ENCODE data around the gene ZNF775. TPM values are rescaled to one million over a fixed set of nuclear protein-coding genes. Genes with fewer than 3 reads are reported as not detected.

ZNF775 gene
- total RNA-seq, 1 donor from 2014 or later, result 13.3 TPM

DNA sequence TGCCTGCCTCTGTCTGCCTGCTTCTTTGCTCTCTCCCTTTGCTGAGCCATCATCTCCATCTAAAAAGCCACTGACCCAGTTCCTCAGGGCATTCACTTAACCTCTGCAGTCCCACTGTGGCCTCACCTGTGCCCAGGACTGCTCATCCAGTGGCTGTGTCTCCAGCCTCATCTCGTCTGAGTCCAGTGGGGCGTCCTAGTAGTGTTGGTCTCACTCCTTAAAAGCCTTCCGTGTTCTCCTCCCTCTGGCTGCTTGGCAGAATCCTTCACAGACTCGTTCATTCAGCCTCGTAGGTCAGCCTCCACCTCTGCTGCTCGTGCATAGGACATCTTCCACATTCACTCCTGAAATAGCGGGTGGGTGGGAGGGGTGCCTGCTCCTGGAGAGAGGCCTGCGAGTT is 45.0 kb upstream of the ZNF775 start:
- DNase-seq (ENCODE audit: low spot score in 2 of 2, unreplicated experiment in 2 of 2), result no peak
- no peak overlapping the region for H3K27ac Mint-ChIP-seq
- no peak for TF ChIP-seq CTCF (IDR thresholded peaks at IDR 0.05; ENCODE audit: unreplicated experiment)
- H3K27me3 Mint-ChIP-seq (ENCODE audit: low read depth), result no peaks in the 10 kb centered on the region
- H3K36me3 Mint-ChIP-seq, result no peaks in the 10 kb centered on the region
- H3K4me1 Mint-ChIP-seq, result peaks cover 9% of the 10 kb centered on the region
- H3K4me3 Mint-ChIP-seq, result no peak overlapping the region
- H3K9me3 Mint-ChIP-seq, result no peaks in the 10 kb centered on the region

DNA sequence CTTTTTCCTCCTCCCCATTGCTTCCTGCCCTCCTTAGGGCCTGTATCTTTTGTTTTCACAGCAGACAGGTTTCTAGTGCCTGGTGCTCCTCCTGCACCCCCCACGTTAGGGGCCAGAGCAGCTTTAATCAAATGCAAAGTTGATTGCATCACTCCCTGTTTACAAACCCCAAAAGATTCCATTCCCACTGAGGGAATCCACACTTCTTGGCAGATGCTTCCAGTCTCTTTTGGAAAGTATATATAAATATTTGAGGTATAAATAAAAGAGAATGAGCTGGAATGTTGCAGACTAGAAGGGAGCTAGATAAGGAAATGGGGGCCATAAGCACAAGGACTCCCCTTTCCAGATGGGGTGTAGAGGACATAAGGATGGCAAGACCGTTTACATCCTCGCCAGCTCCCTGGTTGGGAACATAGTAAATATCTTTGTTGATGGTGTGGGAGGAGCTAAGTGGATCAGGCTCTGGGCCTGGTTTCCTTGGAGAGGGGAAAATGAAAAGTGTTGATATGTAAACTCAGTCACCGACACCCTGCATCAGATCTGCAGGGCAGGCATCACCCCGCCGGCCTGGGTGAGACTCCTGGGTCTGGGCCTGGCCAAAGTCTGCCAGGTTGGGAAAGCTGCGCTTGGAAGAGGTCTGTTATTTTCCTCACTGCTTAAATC is 43.9 kb upstream of the ZNF775 start:
- DNase-seq (ENCODE audit: low spot score in 2 of 2, unreplicated experiment in 2 of 2), result no peak
- Mint-ChIP-seq H3K36me3 (no peaks in the 10 kb centered on the region), H3K4me1 (peaks cover 20% of the 10 kb centered on the region), H3K4me3 (no peak overlapping the region), H3K9me3 (no peaks in the 10 kb centered on the region), H3K27me3 (ENCODE audit: low read depth) (peaks cover 11% of the 10 kb centered on the region), H3K27ac (peak overlapping the region; percentile 82)
- TF ChIP-seq CTCF (IDR thresholded peaks at IDR 0.05; ENCODE audit: unreplicated experiment), result no peak

- Mint-ChIP-seq H3K27ac (no peak overlapping the region), H3K4me1 (peaks cover 23% of the 10 kb centered on the region), H3K9me3 (no peaks in the 10 kb centered on the region), H3K27me3 (ENCODE audit: low read depth) (peaks cover 14% of the 10 kb centered on the region), H3K4me3 (no peak overlapping the region), H3K36me3 (no peaks in the 10 kb centered on the region)
- TF ChIP-seq CTCF (IDR thresholded peaks at IDR 0.05; ENCODE audit: unreplicated experiment), result no peak
- no peak for DNase-seq (ENCODE audit: low spot score in 2 of 2, unreplicated experiment in 2 of 2)
These were observed 43.4 kb upstream of the ZNF775 start for GRCh38 chr7:150335774-150336112.

DNA sequence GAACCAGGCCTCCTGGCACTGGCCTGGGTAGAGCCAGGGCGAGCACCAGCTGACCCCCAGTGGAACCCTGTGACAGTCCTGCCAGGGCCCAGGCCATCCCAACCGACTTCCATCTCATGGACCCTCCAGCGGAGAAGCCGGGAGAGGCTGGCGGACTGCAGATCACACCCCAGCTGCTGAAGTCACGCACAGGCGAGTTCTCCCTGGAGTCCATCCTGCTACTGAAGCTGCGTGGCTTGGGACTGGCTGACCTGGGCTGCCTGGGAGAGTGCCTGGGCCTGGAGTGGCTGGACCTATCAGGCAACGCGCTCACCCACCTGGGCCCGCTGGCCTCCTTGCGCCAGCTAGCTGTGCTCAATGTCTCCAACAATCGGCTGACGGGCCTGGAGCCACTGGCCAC is 42.4 kb upstream of the ZNF775 start:
- H3K27ac Mint-ChIP-seq, result no peak overlapping the region
- DNase-seq (ENCODE audit: low spot score in 2 of 2, unreplicated experiment in 2 of 2), result no peak
- peaks cover 26% of the 10 kb centered on the region for H3K4me1 Mint-ChIP-seq
- no peaks in the 10 kb centered on the region for H3K9me3 Mint-ChIP-seq
- no peak overlapping the region for H3K4me3 Mint-ChIP-seq
- H3K27me3 Mint-ChIP-seq (ENCODE audit: low read depth), result peaks cover 21% of the 10 kb centered on the region
- TF ChIP-seq CTCF (IDR thresholded peaks at IDR 0.05; ENCODE audit: unreplicated experiment), result no peak
- no peaks in the 10 kb centered on the region for H3K36me3 Mint-ChIP-seq

- peaks cover 25% of the 10 kb centered on the region for H3K27me3 Mint-ChIP-seq (ENCODE audit: low read depth)
- no peak overlapping the region for H3K4me3 Mint-ChIP-seq
- H3K4me1 Mint-ChIP-seq, result peaks cover 30% of the 10 kb centered on the region
- no peaks in the 10 kb centered on the region for H3K36me3 Mint-ChIP-seq
- TF ChIP-seq CTCF (IDR thresholded peaks at IDR 0.05; ENCODE audit: unreplicated experiment), result no peak
- no peaks in the 10 kb centered on the region for H3K9me3 Mint-ChIP-seq
- no peak for DNase-seq (ENCODE audit: low spot score in 2 of 2, unreplicated experiment in 2 of 2)
- H3K27ac Mint-ChIP-seq, result no peak overlapping the region
These were observed 42.0 kb upstream of the ZNF775 start for GRCh38 chr7:150337179-150337578.

- Mint-ChIP-seq H3K36me3 (no peaks in the 10 kb centered on the region), H3K27me3 (ENCODE audit: low read depth) (peaks cover 30% of the 10 kb centered on the region), H3K27ac (no peak overlapping the region), H3K4me1 (peaks cover 32% of the 10 kb centered on the region), H3K4me3 (no peak overlapping the region), H3K9me3 (no peaks in the 10 kb centered on the region)
- no peak for DNase-seq (ENCODE audit: low spot score in 2 of 2, unreplicated experiment in 2 of 2)
- TF ChIP-seq CTCF (IDR thresholded peaks at IDR 0.05; ENCODE audit: unreplicated experiment), result no peak
These were observed 41.5 kb upstream of the ZNF775 start for GRCh38 chr7:150337659-150338081.

All from mesothelial cell of epicardium (in vitro differentiated cells).